ENCODE data around the gene TNFRSF4.
"Not testable (repeated sequence)": the region's sequence is repeated elsewhere in the genome, so short reads cannot be mapped to it uniquely, and the experiment has no call there.

GRCh38 chr1:1176063-1176761, 37.7 kb downstream of the TNFRSF4 start:
- not testable (repeated sequence) for TF ChIP-seq CTCF (conservative IDR thresholded peaks at IDR 0.05 in 1 of 2, IDR thresholded peaks at IDR 0.05 in 1 of 2; ENCODE audit: low read depth in 1 of 2, low read length in 2 of 2); EZH2 (IDR thresholded peaks at IDR 0.05; ENCODE audit: low read length, missing control alignments)

All from fibroblast of lung (primary cell).